ENCODE data around the gene SEC31A.

DNA sequence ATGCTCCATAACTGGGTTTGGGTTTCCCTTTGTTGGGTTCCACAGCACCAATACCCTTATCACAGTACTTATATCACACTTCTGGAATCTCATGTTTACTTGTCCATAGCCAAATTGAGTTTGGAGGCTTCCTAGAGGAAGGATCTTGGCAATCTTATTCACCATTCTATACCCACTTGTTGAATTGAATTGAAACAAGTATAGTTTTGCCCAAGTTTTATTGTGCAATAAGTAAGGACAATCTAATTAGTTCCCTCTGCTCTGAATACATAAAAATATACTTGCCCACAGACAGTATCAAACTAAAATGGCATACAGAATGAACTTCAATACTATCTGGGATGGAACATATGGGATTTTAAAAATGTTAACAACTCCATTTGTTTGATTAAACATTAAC is 40.3 kb downstream of the SEC31A start:
- TF ChIP-seq SMC3 (IDR thresholded peaks at IDR 0.05; ENCODE audit: low read depth, low read length) (no peak), CTCF (conservative IDR thresholded peaks at IDR 0.05; ENCODE audit: low read depth, low read length) (no peak)

Data from IMR-90 (cell line).